Measurements from ENCODE around the gene SAMD8.

GRCh38 chr10:75201793-75202307 lies 90.4 kb downstream of the SAMD8 start:
- TF ChIP-seq, protein P1, sequence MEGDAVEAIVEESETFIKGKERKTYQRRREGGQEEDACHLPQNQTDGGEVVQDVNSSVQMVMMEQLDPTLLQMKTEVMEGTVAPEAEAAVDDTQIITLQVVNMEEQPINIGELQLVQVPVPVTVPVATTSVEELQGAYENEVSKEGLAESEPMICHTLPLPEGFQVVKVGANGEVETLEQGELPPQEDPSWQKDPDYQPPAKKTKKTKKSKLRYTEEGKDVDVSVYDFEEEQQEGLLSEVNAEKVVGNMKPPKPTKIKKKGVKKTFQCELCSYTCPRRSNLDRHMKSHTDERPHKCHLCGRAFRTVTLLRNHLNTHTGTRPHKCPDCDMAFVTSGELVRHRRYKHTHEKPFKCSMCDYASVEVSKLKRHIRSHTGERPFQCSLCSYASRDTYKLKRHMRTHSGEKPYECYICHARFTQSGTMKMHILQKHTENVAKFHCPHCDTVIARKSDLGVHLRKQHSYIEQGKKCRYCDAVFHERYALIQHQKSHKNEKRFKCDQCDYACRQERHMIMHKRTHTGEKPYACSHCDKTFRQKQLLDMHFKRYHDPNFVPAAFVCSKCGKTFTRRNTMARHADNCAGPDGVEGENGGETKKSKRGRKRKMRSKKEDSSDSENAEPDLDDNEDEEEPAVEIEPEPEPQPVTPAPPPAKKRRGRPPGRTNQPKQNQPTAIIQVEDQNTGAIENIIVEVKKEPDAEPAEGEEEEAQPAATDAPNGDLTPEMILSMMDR (IDR thresholded peaks at IDR 0.05) = no peak
- no peak for TF ChIP-seq POLR2A (IDR thresholded peaks at IDR 0.05)
